Measurements from ENCODE around the gene DYNC2I2. TPM values are rescaled to one million over a fixed set of nuclear protein-coding genes. Genes with fewer than 3 reads are reported as not detected.

Gene DYNC2I2
- total and polyA plus RNA-seq, 2 donors (not counting 3 experiments of a cell fraction or from before 2014, with no cell fraction given): 73.6 to 82.6 TPM

DNA sequence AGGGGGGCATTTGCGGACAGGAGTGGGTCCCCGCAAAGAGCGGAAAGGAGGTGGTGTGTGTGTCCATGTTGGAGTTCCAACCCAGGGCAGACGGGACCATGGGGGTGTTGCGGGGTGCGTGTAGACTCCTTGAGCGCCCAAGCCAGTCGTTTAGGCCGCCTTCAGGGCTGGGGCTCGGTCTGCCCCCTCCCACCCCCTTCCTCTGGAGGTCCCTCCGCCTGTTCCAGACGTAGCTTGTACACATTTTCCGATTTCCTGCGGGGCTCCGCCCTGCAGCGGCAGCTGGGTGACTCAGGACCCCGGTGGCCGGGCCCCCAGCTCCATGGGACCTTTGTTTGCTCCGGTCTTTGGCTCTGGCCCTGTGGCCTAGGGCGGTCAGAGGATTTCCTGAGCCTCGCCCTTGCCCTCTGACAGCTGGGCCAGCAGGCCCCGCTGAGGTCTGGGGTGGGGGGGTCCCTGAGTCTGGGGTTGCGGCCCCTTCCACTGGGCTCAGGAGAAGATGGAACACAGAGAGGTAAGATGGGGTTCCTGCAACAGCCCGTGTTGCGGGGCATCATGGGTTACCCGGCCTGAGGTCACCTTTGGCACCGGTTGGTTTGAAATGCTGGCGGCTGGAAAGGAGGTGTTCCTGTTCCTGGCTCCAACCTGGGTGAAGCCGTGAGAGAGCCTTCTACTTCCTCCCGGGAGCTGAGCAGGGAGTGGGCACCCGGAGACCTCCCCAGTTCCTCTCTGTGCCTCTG lies 47.1 kb upstream of the DYNC2I2 start:
- intact Hi-C loops (cut with micrococcal nuclease) (loop anchor here (1.0 kb wide), 1 partner anchor 21 kb away; the partner anchor contains the start of gene ZDHHC12), dilution Hi-C loops (cut with MboI; ENCODE audit: extremely low pct_ligation_motif_present, low sequenced_read_pairs) (no loop called here)
- Histone ChIP-seq H3K9ac (replicated peaks; ENCODE audit: extremely low read depth, insufficient read depth, low read length) (peak overlapping the region; percentile 70), H4K20me1 (replicated peaks; ENCODE audit: control insufficient read depth, extremely low read depth, insufficient read depth, low read length) (no peaks in the 10 kb centered on the region), H2AFZ (ENCODE audit: low read depth, low read length) (peak overlapping the region; percentile 83), H3K9me1 (replicated peaks; ENCODE audit: control insufficient read depth, extremely low read depth, insufficient read depth, low read length) (no peaks in the 10 kb centered on the region), H3K27ac (ENCODE audit: insufficient read depth, low read depth, low read length) (peak overlapping the region; percentile 38), H3K27me3 (ENCODE audit: control insufficient read depth in 2 of 2, insufficient read depth in 2 of 2, low read length in 2 of 2) (no peaks in the 10 kb centered on the region), H3K4me1 (ENCODE audit: control insufficient read depth, extremely low read depth, insufficient read depth, low read length) (peaks cover 14% of the 10 kb centered on the region), H3K79me2 (ENCODE audit: control insufficient read depth, insufficient read depth, low read length) (peaks cover 10% of the 10 kb centered on the region), H3K4me3 (replicated peaks in 1 of 3; ENCODE audit: insufficient read depth in 1 of 3, low read depth in 1 of 3, low read length in 3 of 3) (peak overlapping the region; percentile 68 to 80 (median 71)), H3K9me3 (replicated peaks; ENCODE audit: control insufficient read depth, insufficient read depth, low read length) (no peaks in the 10 kb centered on the region), H3K36me3 (ENCODE audit: control insufficient read depth in 2 of 2, extremely low read depth in 1 of 2, insufficient read depth in 2 of 2, low read length in 2 of 2) (peaks cover 2 to 4% of the 10 kb centered on the region in 2 experiments), H3K4me2 (ENCODE audit: insufficient read depth, low read length) (peak overlapping the region; percentile 68)
- peak; percentile 49 for DNase-seq (ENCODE audit: low read depth, low spot score)
- BruUV-seq (replicated peaks): TSS peak; percentile 32
- peak; percentile 77 for FAIRE-seq
- POLR2A ChIA-PET: interaction anchor here (0.6 kb wide), 1 partner anchor 13 kb away, joined by 6 read pairs; no protein-coding TSS in a partner anchor
- TF ChIP-seq POLR2A (IDR thresholded peaks at IDR 0.05; ENCODE audit: low read depth, low read length) (peak; percentile 73), FOS (IDR thresholded peaks at IDR 0.05; ENCODE audit: borderline replicate concordance, insufficient read depth, low read length) (no peak), JUN (IDR thresholded peaks at IDR 0.05; ENCODE audit: borderline replicate concordance, insufficient read depth, insufficient read length, low read depth) (no peak), POLR2AphosphoS5 (IDR thresholded peaks at IDR 0.05; ENCODE audit: insufficient read depth, low read depth, low read length) (peak; percentile 61)
- CTCF ChIA-PET: interaction anchor here (0.6 to 2.1 kb wide), 3 partner anchors 8 to 115 kb away, joined by 3 to 7 read pairs (median 3); partner anchors contain the start of genes ENDOG and ZDHHC12

DNA sequence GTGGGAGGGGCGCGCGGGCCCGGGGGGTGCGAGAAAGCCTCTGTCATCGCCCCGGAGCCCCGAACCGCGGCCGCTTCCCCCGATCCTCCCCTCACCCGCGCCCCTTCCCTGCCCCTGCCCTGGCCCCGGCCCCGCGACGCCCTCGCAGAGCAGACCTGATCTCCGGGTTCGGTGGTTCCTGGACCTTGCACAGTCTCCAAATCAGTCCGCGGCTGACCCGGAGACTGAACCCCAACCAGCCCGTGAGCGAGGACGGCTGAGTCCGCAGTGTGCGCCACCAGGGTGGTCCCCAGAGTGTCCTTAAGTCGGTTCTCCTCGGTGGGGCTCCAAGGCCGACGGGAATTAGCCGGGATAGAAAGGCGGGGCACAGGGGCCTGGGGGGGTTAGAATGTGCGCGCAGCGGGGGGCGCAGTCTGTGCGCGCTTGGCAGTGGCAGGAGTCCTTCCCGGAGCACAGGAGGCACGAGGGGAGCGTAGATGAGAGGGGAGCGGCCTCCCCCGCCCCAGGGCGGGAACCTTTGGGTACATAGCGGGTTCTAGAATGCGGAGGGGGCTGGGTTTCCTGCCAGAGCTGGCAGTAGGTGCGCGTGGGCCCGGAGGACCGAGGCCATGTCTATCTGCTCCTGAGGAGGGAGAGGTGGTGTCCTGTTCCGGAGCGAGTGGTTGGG lies 46.4 kb upstream of the DYNC2I2 start:
- intact Hi-C loops (cut with micrococcal nuclease): loop anchor here (1.0 kb wide), 3 partner anchors 14 to 68 kb away; partner anchors contain the start of genes SET and ZDHHC12
- dilution Hi-C loops (cut with MboI; ENCODE audit: extremely low pct_ligation_motif_present, low sequenced_read_pairs): no loop called here
- ChIA-PET POLR2A (interaction anchor here (0.6 kb wide), 1 partner anchor 13 kb away, joined by 6 read pairs; no protein-coding TSS in a partner anchor), CTCF (interaction anchor here (1.2 kb wide), 1 partner anchor 40 kb away, joined by 7 read pairs; no protein-coding TSS in a partner anchor)
- H3K36me3 ChIP-seq (ENCODE audit: control insufficient read depth in 2 of 2, extremely low read depth in 1 of 2, insufficient read depth in 2 of 2, low read length in 2 of 2): peaks cover 2 to 4% of the 10 kb centered on the region in 2 experiments
- TF ChIP-seq JUN (IDR thresholded peaks at IDR 0.05; ENCODE audit: borderline replicate concordance, insufficient read depth, insufficient read length, low read depth) (no peak), POLR2AphosphoS5 (IDR thresholded peaks at IDR 0.05; ENCODE audit: insufficient read depth, low read depth, low read length) (no peak)
- H3K27me3 ChIP-seq (ENCODE audit: control insufficient read depth in 2 of 2, insufficient read depth in 2 of 2, low read length in 2 of 2): no peaks in the 10 kb centered on the region
- peak; percentile 32 for DNase-seq (ENCODE audit: low read depth, low spot score)
- H3K4me3 ChIP-seq (replicated peaks in 1 of 3; ENCODE audit: insufficient read depth in 1 of 3, low read depth in 1 of 3, low read length in 3 of 3): peak overlapping the region; percentile 68 to 80 (median 71)
- no peaks in the 10 kb centered on the region for H3K9me3 ChIP-seq (replicated peaks; ENCODE audit: control insufficient read depth, insufficient read depth, low read length)
- H3K4me1 ChIP-seq (ENCODE audit: control insufficient read depth, extremely low read depth, insufficient read depth, low read length): peaks cover 14% of the 10 kb centered on the region
- no peaks in the 10 kb centered on the region for H4K20me1 ChIP-seq (replicated peaks; ENCODE audit: control insufficient read depth, extremely low read depth, insufficient read depth, low read length)
- peak overlapping the region; percentile 70 for H3K9ac ChIP-seq (replicated peaks; ENCODE audit: extremely low read depth, insufficient read depth, low read length)
- TSS peak; percentile 61 for BruUV-seq (replicated peaks)
- no peaks in the 10 kb centered on the region for H3K9me1 ChIP-seq (replicated peaks; ENCODE audit: control insufficient read depth, extremely low read depth, insufficient read depth, low read length)
- H3K27ac ChIP-seq (ENCODE audit: insufficient read depth, low read depth, low read length): peak overlapping the region; percentile 38
- FAIRE-seq: peak; percentile 40
- H3K4me2 ChIP-seq (ENCODE audit: insufficient read depth, low read length): peak overlapping the region; percentile 68
- peak overlapping the region; percentile 83 for H2AFZ ChIP-seq (ENCODE audit: low read depth, low read length)
- H3K79me2 ChIP-seq (ENCODE audit: control insufficient read depth, insufficient read depth, low read length): peaks cover 10% of the 10 kb centered on the region

Data from endothelial cell of umbilical vein (primary cell).